CD4-positive, alpha-beta T cell treated with Interleukin-15 for 4 hours (primary cell): ENCODE results near the gene NXPH3.

Experiments used
- DNase-seq: peaks from one replicate; pipeline ENCODE4 v3.0.0-alpha.2; 2020; ENCODE audit warnings: low spot score

Gene NXPH3

DNA sequence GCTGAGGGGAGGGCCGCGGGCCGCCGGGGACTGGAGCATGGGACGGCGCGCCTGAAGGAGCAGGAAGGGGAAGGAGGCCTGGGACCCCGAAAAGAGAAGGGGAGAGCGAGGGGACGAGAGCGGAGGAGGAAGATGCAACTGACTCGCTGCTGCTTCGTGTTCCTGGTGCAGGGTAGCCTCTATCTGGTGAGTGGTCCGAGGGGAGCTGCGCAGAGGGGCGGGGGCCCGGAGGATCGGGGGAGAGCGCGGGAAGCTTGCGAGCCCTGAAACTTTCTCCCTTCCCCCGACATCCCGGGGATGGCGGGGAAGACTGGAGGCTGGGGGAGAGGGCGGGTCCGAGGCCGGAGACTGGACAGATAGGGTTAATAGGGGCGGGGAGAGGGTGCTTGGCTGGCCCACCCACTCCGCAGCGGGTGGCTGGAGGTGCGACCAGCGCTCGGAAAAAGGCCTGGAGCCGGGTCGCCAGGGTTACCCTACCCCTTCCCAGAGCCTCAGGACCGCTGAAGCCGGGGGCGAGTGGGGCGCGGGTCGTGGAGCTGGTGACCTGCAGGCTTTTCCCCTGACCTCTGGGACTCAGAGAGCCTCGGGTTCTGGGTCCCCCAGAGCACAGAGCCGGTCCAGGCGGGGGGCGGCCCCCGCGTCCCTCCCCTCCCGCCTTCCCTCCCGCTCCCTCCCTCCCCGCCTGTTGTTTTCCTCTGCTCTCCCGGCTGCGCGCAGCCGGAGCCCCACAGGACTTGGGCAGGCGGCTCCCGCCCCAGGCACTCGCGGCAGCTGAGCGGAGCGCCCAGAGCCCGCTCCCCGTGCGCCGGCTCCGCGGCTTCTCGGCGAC lies 631 bp downstream of the NXPH3 start:
- no peak for DNase-seq

DNA sequence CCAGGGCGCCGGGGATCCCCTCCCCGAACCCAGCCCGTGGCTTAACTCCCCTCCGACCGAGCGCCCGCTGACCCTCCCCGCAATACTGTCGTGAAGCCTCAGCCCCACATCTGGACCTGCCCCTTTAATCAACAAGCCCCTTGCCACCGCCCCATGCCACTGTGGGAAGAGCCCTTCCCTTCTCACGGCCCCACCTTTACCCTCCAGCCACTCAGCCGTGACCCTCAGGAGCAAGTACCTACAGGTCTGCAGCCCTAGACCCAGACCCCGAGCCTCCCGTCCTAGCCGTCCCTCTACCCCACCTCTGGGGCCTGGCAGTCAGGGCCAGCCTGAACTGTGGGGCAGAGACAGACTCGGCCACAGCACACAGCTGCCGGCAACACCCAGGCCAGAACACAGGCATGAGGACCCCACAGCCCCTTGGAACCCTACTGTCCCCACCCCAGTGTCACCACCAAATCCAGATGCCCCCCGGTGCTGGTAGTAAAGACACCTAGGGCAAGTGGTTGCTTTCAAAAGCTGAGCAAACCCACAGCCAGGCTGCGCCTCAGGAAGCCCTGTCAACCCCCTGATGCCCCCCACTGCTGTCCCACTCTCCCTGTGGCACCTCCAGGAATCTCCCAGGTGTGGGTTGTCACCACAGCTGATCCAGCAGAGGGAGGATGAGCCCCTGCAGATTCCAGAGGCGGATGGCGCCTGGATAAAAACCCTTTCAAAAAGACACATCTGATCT lies 1.4 kb downstream of the NXPH3 start:
- no peak for DNase-seq

DNA sequence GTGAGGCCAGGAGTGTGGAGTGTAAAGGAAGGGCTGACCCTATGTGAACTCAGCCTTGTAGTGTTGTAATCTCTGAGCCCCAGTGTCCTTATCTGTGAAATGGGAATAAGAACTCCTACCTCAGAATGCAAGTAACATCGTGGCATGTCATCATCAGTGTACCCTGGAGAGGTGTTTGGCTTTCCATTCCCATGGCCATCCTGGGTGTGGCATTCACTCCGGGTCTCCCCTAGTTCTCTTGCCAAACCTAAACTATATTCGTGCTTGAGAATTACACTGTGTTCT lies 1.9 kb downstream of the NXPH3 start:
- DNase-seq = no peak

- no peak for DNase-seq
Observed at GRCh38 chr17:49577963-49578362, 2.3 kb downstream of the NXPH3 start.

- no peak for DNase-seq
Observed at GRCh38 chr17:49578414-49578813, 2.7 kb downstream of the NXPH3 start.

DNA sequence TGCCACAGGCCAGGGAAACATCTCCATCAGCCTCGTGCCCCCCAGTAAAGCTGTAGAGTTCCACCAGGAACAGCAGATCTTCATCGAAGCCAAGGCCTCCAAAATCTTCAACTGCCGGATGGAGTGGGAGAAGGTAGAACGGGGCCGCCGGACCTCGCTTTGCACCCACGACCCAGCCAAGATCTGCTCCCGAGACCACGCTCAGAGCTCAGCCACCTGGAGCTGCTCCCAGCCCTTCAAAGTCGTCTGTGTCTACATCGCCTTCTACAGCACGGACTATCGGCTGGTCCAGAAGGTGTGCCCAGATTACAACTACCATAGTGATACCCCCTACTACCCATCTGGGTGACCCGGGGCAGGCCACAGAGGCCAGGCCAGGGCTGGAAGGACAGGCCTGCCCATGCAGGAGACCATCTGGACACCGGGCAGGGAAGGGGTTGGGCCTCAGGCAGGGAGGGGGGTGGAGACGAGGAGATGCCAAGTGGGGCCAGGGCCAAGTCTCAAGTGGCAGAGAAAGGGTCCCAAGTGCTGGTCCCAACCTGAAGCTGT lies 3.4 kb downstream of the NXPH3 start:
- DNase-seq = no peak

DNA sequence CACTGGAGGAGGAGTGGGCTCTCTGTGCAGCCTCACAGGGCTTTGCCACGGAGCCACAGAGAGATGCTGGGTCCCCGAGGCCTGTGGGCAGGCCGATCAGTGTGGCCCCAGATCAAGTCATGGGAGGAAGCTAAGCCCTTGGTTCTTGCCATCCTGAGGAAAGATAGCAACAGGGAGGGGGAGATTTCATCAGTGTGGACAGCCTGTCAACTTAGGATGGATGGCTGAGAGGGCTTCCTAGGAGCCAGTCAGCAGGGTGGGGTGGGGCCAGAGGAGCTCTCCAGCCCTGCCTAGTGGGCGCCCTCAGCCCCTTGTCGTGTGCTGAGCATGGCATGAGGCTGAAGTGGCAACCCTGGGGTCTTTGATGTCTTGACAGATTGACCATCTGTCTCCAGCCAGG lies 3.9 kb downstream of the NXPH3 start:
- no peak for DNase-seq

- no peak for DNase-seq
Observed at GRCh38 chr17:49580055-49580721, 4.5 kb downstream of the NXPH3 start.

DNA sequence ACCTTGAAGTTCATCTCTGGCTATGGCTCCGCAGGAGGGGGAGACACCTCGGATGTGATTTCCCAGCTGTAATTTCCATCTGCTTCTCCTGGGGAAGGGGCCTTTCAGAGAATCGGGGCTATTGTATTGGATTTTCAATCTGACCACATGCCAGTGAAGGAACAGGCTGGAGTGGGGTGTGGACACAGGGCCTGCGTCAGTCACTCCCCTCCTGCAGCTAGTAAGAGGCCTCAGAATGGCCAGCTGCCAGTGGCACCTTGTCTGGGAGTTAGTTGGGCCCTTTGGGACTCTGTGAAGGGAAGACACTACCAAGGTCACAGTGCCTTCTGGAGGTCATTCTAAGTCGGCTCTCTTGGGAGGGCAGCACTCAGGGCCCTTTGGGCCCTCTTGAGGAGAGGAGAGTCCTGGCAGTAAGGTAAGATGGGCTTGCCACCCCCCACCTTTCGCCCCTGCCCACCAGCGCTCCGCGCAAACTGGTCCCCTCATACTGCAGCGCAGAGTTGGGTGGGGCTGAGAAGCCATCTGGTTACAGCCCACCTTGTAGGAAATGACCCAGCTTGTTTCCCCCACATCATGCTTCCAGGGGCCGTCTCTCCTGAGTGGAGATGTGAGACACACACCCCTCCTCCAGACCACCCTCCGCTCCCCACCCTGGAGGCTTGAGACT lies 5.4 kb downstream of the NXPH3 start:
- no peak for DNase-seq

DNA sequence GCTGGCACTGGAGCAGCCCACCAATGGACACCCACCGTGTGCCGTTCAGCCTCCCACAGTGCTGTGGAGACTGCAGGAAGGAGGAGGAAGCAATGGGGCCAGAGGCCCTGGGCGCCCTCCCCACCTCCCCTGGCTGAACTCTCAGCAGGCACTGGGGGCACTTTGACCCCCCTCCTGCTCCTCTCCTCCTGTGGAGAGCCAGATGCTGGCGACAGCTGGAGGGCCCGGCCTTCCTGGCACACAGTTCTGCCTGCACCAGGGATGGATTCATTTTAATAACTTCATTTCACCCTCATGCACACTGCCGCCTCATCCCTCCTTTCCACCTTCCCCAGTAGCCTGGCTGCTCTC lies 6.0 kb downstream of the NXPH3 start:
- no peak for DNase-seq

DNA sequence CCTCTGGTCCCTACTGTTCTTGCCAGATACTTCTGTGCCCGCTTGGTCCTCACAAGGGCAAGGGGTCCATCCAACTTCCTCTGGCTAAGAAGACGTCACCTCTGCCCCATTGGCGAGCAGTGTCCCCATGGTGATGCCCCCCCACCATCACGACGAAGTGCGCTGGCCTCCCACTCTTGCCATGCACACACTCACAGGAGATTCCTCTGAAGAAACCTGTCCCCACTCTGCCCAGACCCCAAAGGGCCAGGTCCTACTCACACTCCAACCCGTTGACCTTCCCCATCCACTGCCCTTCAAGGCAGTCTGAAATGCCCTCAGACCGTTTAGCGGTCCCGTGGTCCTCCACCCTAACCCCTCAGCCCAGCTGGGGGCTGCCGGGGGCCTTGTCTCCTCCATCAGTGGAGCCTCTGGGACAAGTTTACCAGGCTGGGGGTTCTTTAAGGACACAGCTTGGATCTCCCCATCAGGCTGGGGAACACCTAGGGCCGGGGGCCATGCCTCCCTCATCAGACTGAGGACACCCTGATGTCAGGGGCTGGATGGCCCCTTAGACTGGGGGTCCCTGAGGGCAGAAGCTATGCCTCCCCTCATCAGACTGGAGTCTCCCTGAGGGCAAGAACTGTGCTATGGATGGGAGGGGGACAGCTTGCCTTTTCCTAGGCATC lies 6.5 kb downstream of the NXPH3 start:
- DNase-seq = no peak

DNA sequence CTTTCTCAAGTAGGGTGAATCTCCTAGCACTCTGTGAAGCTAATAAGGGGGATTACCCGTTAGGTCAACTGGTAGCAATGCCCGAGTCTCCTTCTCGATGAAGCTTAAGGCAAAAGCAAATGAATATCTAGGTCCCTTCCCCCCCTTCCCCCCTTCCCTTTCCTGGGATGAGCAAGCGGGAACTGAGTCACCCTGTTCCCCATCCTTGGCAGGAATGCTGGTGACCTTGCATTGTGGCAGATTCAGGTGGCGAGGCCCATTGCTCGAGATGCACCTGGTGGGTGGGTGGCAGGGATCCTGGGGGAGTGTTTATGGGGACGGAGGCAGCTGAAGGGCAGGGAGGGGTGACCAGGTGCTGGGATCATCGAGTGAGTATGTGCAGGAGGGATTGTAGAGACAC lies 7.1 kb downstream of the NXPH3 start:
- no peak for DNase-seq

GRCh38 chr17:49583226-49583625 lies 7.6 kb downstream of the NXPH3 start:
- no peak for DNase-seq

- DNase-seq = no peak
Observed at GRCh38 chr17:49583889-49584288, 8.2 kb downstream of the NXPH3 start.

DNA sequence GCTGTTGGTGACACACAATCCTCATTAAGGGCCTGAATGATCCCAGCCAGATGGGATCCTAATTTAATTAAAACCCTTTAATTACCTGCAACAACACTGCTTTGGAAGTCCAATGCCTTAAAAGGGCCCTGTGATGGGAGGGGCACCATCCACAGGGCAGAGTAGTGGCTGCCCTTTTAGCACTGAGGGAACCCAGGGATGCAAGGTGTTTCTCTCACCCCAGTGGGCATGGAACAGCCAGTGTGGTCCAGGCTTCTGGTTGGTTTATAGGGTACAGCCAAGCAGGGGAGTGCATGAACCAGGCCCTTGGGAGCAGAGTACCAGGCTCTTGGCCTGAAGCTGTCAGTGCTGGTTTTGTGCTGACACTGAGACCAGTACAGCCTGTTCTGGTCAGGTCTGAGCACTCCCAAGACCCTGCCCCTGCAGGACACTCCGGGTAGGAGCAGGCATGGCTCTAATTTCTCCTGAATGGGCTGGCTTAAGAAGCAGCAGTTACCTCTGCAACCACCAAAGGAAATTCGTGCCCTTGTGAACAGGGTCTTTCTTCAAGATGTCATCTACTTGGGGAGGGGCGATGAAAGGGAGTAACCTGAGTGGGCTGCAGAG lies 9.9 kb downstream of the NXPH3 start:
- no peak for DNase-seq

- no peak for DNase-seq
Observed at GRCh38 chr17:49587366-49588073, 11.8 kb downstream of the NXPH3 start.

DNA sequence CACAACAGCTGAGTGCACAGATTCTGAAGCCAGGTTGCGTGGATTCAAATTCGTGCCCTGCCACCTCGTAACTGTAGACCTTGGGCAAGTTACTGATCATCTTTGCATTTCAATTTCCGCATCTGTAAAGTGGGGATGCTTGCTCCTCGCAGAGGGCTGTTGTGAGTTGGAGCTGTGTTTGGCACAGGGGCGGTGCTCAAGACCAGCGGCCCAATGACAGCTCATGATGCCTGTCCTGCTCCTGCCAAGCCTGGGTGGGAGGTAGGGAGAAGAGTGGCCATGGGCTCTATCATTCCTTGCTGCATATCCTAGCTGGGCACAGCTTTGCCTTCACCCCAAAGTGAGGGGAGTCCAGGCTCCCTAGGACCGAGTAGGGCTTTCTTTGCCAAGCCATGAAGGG lies 12.6 kb downstream of the NXPH3 start:
- DNase-seq = no peak

GRCh38 chr17:49588726-49589576 lies 13.3 kb downstream of the NXPH3 start:
- no peak for DNase-seq

- DNase-seq = no peak
Observed at GRCh38 chr17:49589577-49589927, 13.9 kb downstream of the NXPH3 start.

GRCh38 chr17:49590874-49591273 lies 15.2 kb downstream of the NXPH3 start:
- DNase-seq = no peak
